DOHH2 (cell line): ENCODE results near the gene BPIFB4.

Source experiments
- H3F3A ChIP-seq: fragments of 200-600 bp; sonication (generic), shearing (Covaris generic); 2 replicates; pipeline ENCODE4 v1.6.0; 2016; ENCODE audit warnings: antibody characterized with exemption, mild to moderate bottlenecking; ENCODE audit not compliant: control insufficient read depth, insufficient read depth
- H3K27ac ChIP-seq: fragments of 200-600 bp; sonication (generic); 2 replicates; pipeline ENCODE4 v1.5.1; 2014; ENCODE audit warnings: low read depth, mild to moderate bottlenecking, low read length, moderate library complexity
- H3K27me3 ChIP-seq: fragments of 200-600 bp; sonication (generic); 2 replicates; pipeline ENCODE4 v1.6.1; 2014; ENCODE audit warnings: mild to moderate bottlenecking, low read length, mixed read lengths; ENCODE audit not compliant: control insufficient read depth
- H3K36me3 ChIP-seq: fragments of 200-600 bp; sonication (generic); 2 replicates; pipeline ENCODE4 v1.6.1; 2014; ENCODE audit warnings: mild to moderate bottlenecking, low read length, moderate library complexity, mixed read lengths; ENCODE audit not compliant: control insufficient read depth
- H3K4me1 ChIP-seq: fragments of 200-600 bp; sonication (generic); 2 replicates; pipeline ENCODE4 v1.6.1; 2014; ENCODE audit warnings: mild to moderate bottlenecking, low read length, mixed read lengths; ENCODE audit not compliant: control insufficient read depth
- H3K4me2 ChIP-seq: fragments of 200-600 bp; sonication (generic); 2 replicates; pipeline ENCODE4 v1.6.0; 2014; ENCODE audit warnings: mild to moderate bottlenecking, low read length, moderate library complexity
- H3K4me3 ChIP-seq: fragments of 200-600 bp; sonication (generic); 2 replicates; pipeline ENCODE4 v1.5.1; 2014; ENCODE audit warnings: mild to moderate bottlenecking, low read length, mixed read lengths
- H3K79me2 ChIP-seq: fragments of 200-600 bp; sonication (generic); 2 replicates; pipeline ENCODE4 v1.6.1; 2014; ENCODE audit warnings: mild to moderate bottlenecking, low read length, mixed read lengths; ENCODE audit not compliant: control insufficient read depth
- H3K9me2 ChIP-seq: fragments of 200-600 bp; sonication (generic); replicated peaks from 2 replicates; pipeline ENCODE4 v1.6.1; 2014; ENCODE audit warnings: mild to moderate bottlenecking, low read length, mixed read lengths; ENCODE audit not compliant: control insufficient read depth
- H3K9me3 ChIP-seq: fragments of 200-600 bp; sonication (generic); 2 replicates; pipeline ENCODE4 v1.6.1; 2014; ENCODE audit warnings: antibody characterized with exemption, low read length, mixed read lengths; ENCODE audit not compliant: control insufficient read depth, insufficient read depth
- H4K20me1 ChIP-seq: fragments of 200-600 bp; sonication (generic); 2 replicates; pipeline ENCODE4 v1.6.0; 2014; ENCODE audit warnings: low read depth, mild to moderate bottlenecking, antibody characterized with exemption, low read length, moderate library complexity; ENCODE audit not compliant: control insufficient read depth, insufficient read depth
- EZH2phosphoT487 ChIP-seq: fragments of 200-600 bp; sonication (generic); IDR thresholded peaks from 2 replicates; pipeline ENCODE4 v1.6.1; 2017; ENCODE audit warnings: borderline replicate concordance, mild to moderate bottlenecking, antibody characterized with exemption, low read length, moderate library complexity, mixed read lengths
- TF ChIP-seq, protein P1 (sequence below): fragments of 200-600 bp; sonication (generic); IDR thresholded peaks from one replicate; pipeline ENCODE4 v1.5.1; 2014; ENCODE audit warnings: antibody characterized with exemption, mild to moderate bottlenecking, low read depth, low read length; ENCODE audit not compliant: poor library complexity, severe bottlenecking

The BPIFB4 gene

DNA sequence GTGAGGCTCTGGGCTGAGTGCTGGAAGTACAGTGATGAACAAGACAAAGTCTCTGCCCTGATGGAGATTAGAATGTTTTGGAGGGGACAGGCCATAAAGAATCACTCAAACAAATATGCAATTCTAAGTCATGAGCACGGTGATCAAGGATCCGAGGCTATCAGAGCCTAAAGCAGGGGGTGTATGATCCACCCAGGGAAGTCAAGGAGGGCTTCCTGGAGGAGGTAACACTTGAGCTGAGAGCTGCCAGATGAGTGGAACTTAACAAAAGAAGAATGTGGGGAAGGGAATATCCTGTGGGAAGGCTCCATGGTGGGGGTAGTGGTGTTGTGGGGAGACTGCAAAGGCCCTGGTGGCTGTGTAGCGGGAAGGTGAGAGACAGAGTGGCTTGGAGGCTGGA lies 12.2 kb downstream of the BPIFB4 start:
- no peaks in the 10 kb centered on the region for H3K79me2 ChIP-seq
- H3F3A ChIP-seq = no peaks in the 10 kb centered on the region

DNA sequence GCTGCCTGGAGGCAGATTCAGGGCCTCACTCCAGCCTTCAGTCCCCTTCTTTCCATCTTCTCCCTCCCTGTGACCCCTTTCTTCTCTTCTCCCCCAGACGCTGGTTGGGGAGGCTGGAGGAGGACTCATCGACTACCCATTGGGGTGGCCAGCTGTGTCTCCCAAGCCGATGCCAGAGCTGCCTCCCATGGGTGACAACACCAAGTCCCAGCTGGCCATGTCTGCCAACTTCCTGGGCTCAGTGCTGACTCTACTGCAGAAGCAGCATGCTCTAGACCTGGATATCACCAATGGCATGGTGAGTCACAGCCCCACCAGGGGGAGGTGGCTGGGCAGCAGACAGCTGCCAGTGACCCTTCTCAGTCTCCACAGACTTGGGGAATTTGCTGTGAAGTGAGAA lies 12.9 kb downstream of the BPIFB4 start:
- Histone ChIP-seq H3K4me2 (no peak overlapping the region), H3K4me3 (no peak overlapping the region), H4K20me1 (no peaks in the 10 kb centered on the region), H3F3A (no peaks in the 10 kb centered on the region), H3K27ac (no peak overlapping the region), H3K9me3 (no peaks in the 10 kb centered on the region), H3K27me3 (no peaks in the 10 kb centered on the region), H3K36me3 (no peaks in the 10 kb centered on the region), H3K9me2 (no peaks in the 10 kb centered on the region), H3K79me2 (no peaks in the 10 kb centered on the region), H3K4me1 (no peaks in the 10 kb centered on the region)
- TF ChIP-seq EZH2phosphoT487 = no peak
- TF ChIP-seq, protein P1, sequence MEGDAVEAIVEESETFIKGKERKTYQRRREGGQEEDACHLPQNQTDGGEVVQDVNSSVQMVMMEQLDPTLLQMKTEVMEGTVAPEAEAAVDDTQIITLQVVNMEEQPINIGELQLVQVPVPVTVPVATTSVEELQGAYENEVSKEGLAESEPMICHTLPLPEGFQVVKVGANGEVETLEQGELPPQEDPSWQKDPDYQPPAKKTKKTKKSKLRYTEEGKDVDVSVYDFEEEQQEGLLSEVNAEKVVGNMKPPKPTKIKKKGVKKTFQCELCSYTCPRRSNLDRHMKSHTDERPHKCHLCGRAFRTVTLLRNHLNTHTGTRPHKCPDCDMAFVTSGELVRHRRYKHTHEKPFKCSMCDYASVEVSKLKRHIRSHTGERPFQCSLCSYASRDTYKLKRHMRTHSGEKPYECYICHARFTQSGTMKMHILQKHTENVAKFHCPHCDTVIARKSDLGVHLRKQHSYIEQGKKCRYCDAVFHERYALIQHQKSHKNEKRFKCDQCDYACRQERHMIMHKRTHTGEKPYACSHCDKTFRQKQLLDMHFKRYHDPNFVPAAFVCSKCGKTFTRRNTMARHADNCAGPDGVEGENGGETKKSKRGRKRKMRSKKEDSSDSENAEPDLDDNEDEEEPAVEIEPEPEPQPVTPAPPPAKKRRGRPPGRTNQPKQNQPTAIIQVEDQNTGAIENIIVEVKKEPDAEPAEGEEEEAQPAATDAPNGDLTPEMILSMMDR = no peak

More for the DNA sequence above, 12.2 kb downstream of the BPIFB4 start:
- no peak overlapping the region for H3K4me3 ChIP-seq
- no peaks in the 10 kb centered on the region for H4K20me1 ChIP-seq
- TF ChIP-seq EZH2phosphoT487 = no peak
- TF ChIP-seq, protein P1 = no peak
- no peak overlapping the region for H3K27ac ChIP-seq
- H3K4me2 ChIP-seq = no peak overlapping the region
- no peaks in the 10 kb centered on the region for H3K9me2 ChIP-seq
- no peaks in the 10 kb centered on the region for H3K36me3 ChIP-seq
- H3K4me1 ChIP-seq = no peaks in the 10 kb centered on the region
- H3K27me3 ChIP-seq = no peaks in the 10 kb centered on the region
- no peaks in the 10 kb centered on the region for H3K9me3 ChIP-seq

DNA sequence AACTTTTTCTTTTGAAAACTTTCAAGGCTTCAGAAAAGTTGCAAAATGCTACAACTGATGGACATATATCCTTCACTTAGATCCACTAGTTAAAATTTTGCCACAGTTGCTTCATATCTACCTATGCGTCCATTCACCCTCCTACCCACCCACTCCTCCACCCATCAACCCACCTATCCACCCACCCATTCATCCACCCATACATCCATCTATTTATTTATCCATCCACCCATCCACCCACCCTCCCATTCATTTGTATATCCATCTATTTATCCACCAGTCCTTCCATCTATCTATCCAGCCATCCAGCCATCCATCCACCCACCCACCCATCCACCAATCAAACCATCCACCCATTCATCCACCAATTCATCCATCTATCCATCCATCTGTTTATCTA lies 13.6 kb downstream of the BPIFB4 start:
- no peaks in the 10 kb centered on the region for H3F3A ChIP-seq
- H3K4me1 ChIP-seq = no peaks in the 10 kb centered on the region
- H3K27ac ChIP-seq = no peak overlapping the region
- TF ChIP-seq EZH2phosphoT487 = no peak
- TF ChIP-seq, protein P1 = no peak
- no peaks in the 10 kb centered on the region for H4K20me1 ChIP-seq
- no peak overlapping the region for H3K4me2 ChIP-seq
- H3K4me3 ChIP-seq = no peak overlapping the region
- no peaks in the 10 kb centered on the region for H3K9me2 ChIP-seq
- H3K36me3 ChIP-seq = no peaks in the 10 kb centered on the region
- H3K9me3 ChIP-seq = no peaks in the 10 kb centered on the region
- H3K79me2 ChIP-seq = no peaks in the 10 kb centered on the region
- no peaks in the 10 kb centered on the region for H3K27me3 ChIP-seq

DNA sequence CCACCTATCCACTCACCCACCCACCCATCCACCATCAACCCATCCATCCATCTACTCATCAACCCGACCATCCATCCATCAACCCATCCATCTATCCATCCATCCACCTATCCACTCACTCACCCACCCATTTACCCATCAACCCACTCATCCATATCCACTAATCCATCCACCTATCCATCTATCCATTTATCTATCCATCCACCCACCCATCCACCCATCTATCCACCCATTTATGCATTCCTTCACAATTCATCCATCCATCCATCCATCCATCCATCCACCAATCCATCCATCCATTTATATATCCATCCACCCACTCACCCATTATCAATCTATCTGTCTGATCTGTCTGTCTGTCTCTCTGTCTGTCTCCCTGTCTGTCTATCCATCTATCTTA lies 14.1 kb downstream of the BPIFB4 start:
- Histone ChIP-seq H4K20me1 (no peaks in the 10 kb centered on the region), H3K27me3 (no peaks in the 10 kb centered on the region), H3K79me2 (no peaks in the 10 kb centered on the region), H3K9me2 (no peaks in the 10 kb centered on the region), H3K4me3 (no peak overlapping the region), H3K36me3 (no peaks in the 10 kb centered on the region), H3K4me2 (no peak overlapping the region), H3K9me3 (no peaks in the 10 kb centered on the region), H3F3A (no peaks in the 10 kb centered on the region), H3K27ac (no peak overlapping the region), H3K4me1 (no peaks in the 10 kb centered on the region)
- no peak for TF ChIP-seq EZH2phosphoT487
- TF ChIP-seq, protein P1 = no peak
